Sigmoid colon (tissue), 7 donors: ENCODE results near the gene SLC35B2. TPM values are rescaled to one million over a fixed set of nuclear protein-coding genes. Genes with fewer than 3 reads are reported as not detected.

ENCODE experiments used
- DNase-seq: peaks from one replicate; pipeline ENCODE4 v3.0.0-alpha.2; 2019
- H3K27ac ChIP-seq, 4 donors: fragments of 200-600 bp; sonication (generic); one replicate each; pipeline ENCODE4 v1.5.1; 2016 to 2019; ENCODE audit warnings: mild to moderate bottlenecking in 1 of 4
- H3K27me3 ChIP-seq, 3 donors: fragments of 200-600 bp; sonication (generic); one replicate each; pipeline ENCODE4 v1.5.1; 2019; ENCODE audit warnings: mild to moderate bottlenecking in 1 of 3
- H3K36me3 ChIP-seq, 4 donors: fragments of 200-600 bp; sonication (generic); one replicate each; pipeline ENCODE4 v1.5.1; 2016 to 2019
- H3K4me1 ChIP-seq, 4 donors: fragments of 200-600 bp; sonication (generic); one replicate each; pipeline ENCODE4 v1.5.1; 2017 to 2019
- H3K4me3 ChIP-seq, 4 donors: fragments of 200-600 bp; sonication (generic); one replicate each; pipeline ENCODE4 v1.5.1; 2017 to 2019; ENCODE audit warnings: mild to moderate bottlenecking in 2 of 4, moderate library complexity in 1 of 4
- H3K9me3 ChIP-seq, 4 donors: fragments of 200-600 bp in 3 of 4; sonication (generic) in 3 of 4; one replicate each; pipeline versions ENCODE4 v1.5.1 to v1.6.1; 2013 to 2019
- CTCF ChIP-seq, 4 experiments: fragments of 450-650 bp in 3 of 4; fragments of 200-600 bp in 1 of 4; IDR thresholded peaks; one replicate each; pipeline ENCODE4 v1.5.1; 2016 to 2019; ENCODE audit warnings: antibody characterized with exemption in 4 of 4, mild to moderate bottlenecking in 3 of 4, moderate library complexity in 2 of 4
- EP300 ChIP-seq, 4 donors: sonication (generic); formaldehyde crosslinking; IDR thresholded peaks; one replicate each; pipeline ENCODE4 v1.6.1; 2017; ENCODE audit warnings: antibody characterized with exemption in 4 of 4
- POLR2A ChIP-seq, 2 donors: fragments of 450-650 bp; IDR thresholded peaks; one replicate each; pipeline ENCODE4 v1.6.1; 2016; ENCODE audit warnings: antibody characterized with exemption in 2 of 2, mild to moderate bottlenecking in 2 of 2, moderate library complexity in 2 of 2
- POLR2AphosphoS5 ChIP-seq, 4 donors: sonication (generic); formaldehyde crosslinking; IDR thresholded peaks; one replicate each; pipeline ENCODE4 v1.6.1; 2017; ENCODE audit warnings: antibody characterized with exemption in 4 of 4
- WGBS, 2 donors: extraction: QIAGEN DNeasy Blood & Tissue Kit; methylation state at CpG; one replicate each; pipeline ENCODE4 v1.1.7; 2013; 5-methylcytosine and 5-hydroxymethylcytosine counted together
- intact Hi-C: fragments of 100-400 bp; cut with DNase I; formaldehyde crosslinking; loops from one replicate; pipeline ENCODE4 v1.15.1; 2023
- polyA plus RNA-seq, 3 donors: library from polyadenylated mRNA; stranded (reverse); fragments of 200-250 nt; gene quantifications; one replicate each; pipeline ENCODE4 v1.2.3, GENCODE V29; 2013
- total RNA-seq, 4 donors: library from RNA; depleted of rRNA; stranded (reverse); fragments of >200 nt; gene quantifications; one replicate each; pipeline ENCODE4 v1.1.0, GENCODE V29; 2016
- donor health status: healthy with polysubstance abuse.
- donor health status: Bipolar disorder and iron deficiency.
- donor health status: healthy.

Gene SLC35B2
- total and polyA plus RNA-seq, 7 donors = 7.2 to 36.9 (median 25.7) TPM

- DNase-seq = no peak
- peaks cover 8 to 51% (median 33%) of the 10 kb centered on the region in 3 donors for H3K27me3 ChIP-seq
- TF ChIP-seq CTCF (IDR thresholded peaks at IDR 0.05) = no peak
- no peak for TF ChIP-seq POLR2A (IDR thresholded peaks at IDR 0.05)
- TF ChIP-seq POLR2AphosphoS5 (IDR thresholded peaks at IDR 0.05) = no peak
- no peak for TF ChIP-seq EP300 (IDR thresholded peaks at IDR 0.05)
- no peaks in the 10 kb centered on the region for H3K9me3 ChIP-seq
- no peak overlapping the region for H3K27ac ChIP-seq
- no peaks in the 10 kb centered on the region for H3K36me3 ChIP-seq
- intact Hi-C loops = no loop called here
- H3K4me3 ChIP-seq = no peak overlapping the region
- 50 to 67% methylated on average over 9 of the region's 9 CpGs for WGBS, 2 donors
- H3K4me1 ChIP-seq = peaks cover 0 to 10% (median 10%) of the 10 kb centered on the region in 4 donors
Observed at GRCh38 chr6:44278774-44279697, 21.7 kb upstream of the SLC35B2 start.

GRCh38 chr6:44278315-44278714 is 21.0 kb upstream of the SLC35B2 start:
- Histone ChIP-seq H3K36me3 (no peaks in the 10 kb centered on the region), H3K4me1 (peaks cover 0 to 10% (median 10%) of the 10 kb centered on the region in 4 donors), H3K4me3 (no peak overlapping the region), H3K27me3 (peaks cover 8 to 59% (median 40%) of the 10 kb centered on the region in 3 donors), H3K27ac (no peak overlapping the region), H3K9me3 (no peaks in the 10 kb centered on the region)
- no peak for DNase-seq
- 56 to 70% methylated on average over 3 of the region's 3 CpGs for WGBS, 2 donors
- intact Hi-C loops = no loop called here
- TF ChIP-seq CTCF (IDR thresholded peaks at IDR 0.05) = no peak
- no peak for TF ChIP-seq EP300 (IDR thresholded peaks at IDR 0.05)
- TF ChIP-seq POLR2AphosphoS5 (IDR thresholded peaks at IDR 0.05) = no peak
- no peak for TF ChIP-seq POLR2A (IDR thresholded peaks at IDR 0.05)

DNA sequence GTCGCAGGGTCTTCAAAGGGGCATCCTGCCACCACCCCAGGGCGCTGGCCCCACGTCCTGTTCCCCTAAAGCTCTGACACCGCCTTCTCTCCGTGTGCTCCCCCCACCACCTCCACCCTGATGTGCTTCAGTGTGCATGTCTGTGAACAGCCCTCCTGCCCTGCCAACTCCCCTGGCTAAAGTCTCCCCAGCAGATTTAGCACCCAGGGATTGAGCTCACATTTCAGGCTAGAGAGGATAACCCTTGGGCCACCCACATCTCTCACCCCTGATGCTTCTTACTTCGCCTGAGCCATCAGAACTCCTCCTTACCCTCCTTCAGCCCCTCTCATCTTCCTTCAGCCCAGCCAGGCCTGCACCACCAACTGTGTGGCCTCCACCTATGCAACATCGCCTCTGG is 20.4 kb upstream of the SLC35B2 start:
- H3K36me3 ChIP-seq = no peaks in the 10 kb centered on the region
- intact Hi-C loops = no loop called here
- no peak for TF ChIP-seq EP300 (IDR thresholded peaks at IDR 0.05)
- TF ChIP-seq CTCF (IDR thresholded peaks at IDR 0.05) = no peak
- TF ChIP-seq POLR2AphosphoS5 (IDR thresholded peaks at IDR 0.05) = no peak
- no peak for TF ChIP-seq POLR2A (IDR thresholded peaks at IDR 0.05)
- DNase-seq = no peak
- peaks cover 8 to 64% (median 45%) of the 10 kb centered on the region in 3 donors for H3K27me3 ChIP-seq
- 81 to 84% methylated on average over 7 of the region's 7 CpGs for WGBS, 2 donors
- no peak overlapping the region for H3K27ac ChIP-seq
- H3K4me3 ChIP-seq = no peak overlapping the region
- H3K4me1 ChIP-seq = peaks cover 0 to 10% (median 10%) of the 10 kb centered on the region in 4 donors
- no peaks in the 10 kb centered on the region for H3K9me3 ChIP-seq

DNA sequence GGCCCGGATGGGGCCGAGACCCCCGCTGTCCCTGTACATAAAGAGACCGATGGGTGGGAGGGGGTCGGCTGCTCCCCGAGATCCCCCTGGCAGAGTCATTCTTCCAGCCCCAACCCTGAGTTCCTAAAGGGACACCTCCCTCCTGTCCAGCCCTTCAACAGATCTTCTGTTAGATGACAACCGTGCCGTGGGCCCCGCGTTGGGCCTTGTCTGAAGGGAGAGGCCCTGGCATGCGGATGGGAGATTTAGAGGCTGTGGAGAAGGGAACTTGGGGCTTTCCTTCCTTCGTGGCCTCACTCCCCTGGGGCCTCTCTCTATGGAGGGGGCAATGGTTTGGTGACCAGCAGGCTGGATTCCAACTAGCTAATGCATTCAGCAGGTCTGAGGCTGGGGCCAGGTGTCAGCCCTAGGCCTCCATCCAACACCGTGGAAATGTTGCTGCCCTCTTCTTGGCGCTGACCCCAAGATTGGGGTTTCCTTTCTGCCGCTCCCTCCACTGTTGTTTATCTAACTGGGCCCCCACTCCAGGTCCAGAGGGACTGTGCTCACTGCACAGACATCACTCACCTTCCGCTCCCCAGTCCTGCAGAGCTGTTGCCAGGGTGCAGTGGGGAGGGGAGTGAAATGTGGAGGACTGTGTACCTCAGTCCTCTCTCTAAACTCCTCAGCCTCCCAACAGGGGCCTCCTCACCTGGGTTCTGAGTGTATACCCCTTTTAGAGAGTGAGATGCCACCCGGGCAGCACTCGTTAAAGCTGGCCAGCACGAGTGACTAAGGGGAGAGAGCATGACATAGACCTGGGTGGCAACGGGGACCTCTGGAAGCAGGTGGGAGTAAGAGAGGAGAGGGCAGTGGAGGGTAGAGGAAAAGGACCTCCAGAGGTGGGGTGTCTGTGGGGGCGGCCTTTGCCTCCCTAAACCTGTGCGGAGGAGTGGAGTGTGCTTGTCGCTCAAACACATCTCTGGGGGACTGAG is 19.6 kb upstream of the SLC35B2 start:
- DNase-seq = no peak
- Histone ChIP-seq H3K36me3 (no peaks in the 10 kb centered on the region), H3K4me1 (peaks cover 0 to 10% (median 10%) of the 10 kb centered on the region in 4 donors), H3K9me3 (no peaks in the 10 kb centered on the region), H3K27ac (no peak overlapping the region), H3K27me3 (peaks cover 14 to 72% (median 53%) of the 10 kb centered on the region in 3 donors), H3K4me3 (no peak overlapping the region)
- no peak for TF ChIP-seq CTCF (IDR thresholded peaks at IDR 0.05)
- no peak for TF ChIP-seq POLR2AphosphoS5 (IDR thresholded peaks at IDR 0.05)
- TF ChIP-seq EP300 (IDR thresholded peaks at IDR 0.05) = no peak
- TF ChIP-seq POLR2A (IDR thresholded peaks at IDR 0.05) = no peak
- intact Hi-C loops = no loop called here
- 70 to 82% methylated on average over 23 of the region's 23 CpGs for WGBS, 2 donors
